Measurements from ENCODE around the gene LAMA2. TPM values are rescaled to one million over a fixed set of nuclear protein-coding genes. Genes with fewer than 3 reads are reported as not detected.

The LAMA2 gene, protein sequence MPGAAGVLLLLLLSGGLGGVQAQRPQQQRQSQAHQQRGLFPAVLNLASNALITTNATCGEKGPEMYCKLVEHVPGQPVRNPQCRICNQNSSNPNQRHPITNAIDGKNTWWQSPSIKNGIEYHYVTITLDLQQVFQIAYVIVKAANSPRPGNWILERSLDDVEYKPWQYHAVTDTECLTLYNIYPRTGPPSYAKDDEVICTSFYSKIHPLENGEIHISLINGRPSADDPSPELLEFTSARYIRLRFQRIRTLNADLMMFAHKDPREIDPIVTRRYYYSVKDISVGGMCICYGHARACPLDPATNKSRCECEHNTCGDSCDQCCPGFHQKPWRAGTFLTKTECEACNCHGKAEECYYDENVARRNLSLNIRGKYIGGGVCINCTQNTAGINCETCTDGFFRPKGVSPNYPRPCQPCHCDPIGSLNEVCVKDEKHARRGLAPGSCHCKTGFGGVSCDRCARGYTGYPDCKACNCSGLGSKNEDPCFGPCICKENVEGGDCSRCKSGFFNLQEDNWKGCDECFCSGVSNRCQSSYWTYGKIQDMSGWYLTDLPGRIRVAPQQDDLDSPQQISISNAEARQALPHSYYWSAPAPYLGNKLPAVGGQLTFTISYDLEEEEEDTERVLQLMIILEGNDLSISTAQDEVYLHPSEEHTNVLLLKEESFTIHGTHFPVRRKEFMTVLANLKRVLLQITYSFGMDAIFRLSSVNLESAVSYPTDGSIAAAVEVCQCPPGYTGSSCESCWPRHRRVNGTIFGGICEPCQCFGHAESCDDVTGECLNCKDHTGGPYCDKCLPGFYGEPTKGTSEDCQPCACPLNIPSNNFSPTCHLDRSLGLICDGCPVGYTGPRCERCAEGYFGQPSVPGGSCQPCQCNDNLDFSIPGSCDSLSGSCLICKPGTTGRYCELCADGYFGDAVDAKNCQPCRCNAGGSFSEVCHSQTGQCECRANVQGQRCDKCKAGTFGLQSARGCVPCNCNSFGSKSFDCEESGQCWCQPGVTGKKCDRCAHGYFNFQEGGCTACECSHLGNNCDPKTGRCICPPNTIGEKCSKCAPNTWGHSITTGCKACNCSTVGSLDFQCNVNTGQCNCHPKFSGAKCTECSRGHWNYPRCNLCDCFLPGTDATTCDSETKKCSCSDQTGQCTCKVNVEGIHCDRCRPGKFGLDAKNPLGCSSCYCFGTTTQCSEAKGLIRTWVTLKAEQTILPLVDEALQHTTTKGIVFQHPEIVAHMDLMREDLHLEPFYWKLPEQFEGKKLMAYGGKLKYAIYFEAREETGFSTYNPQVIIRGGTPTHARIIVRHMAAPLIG (N-terminal part only)
- total RNA-seq (100 to 1,000 TPM in 1 of 2 donors, 10 to 100 TPM in 1; 73.1 to 105 TPM), polyA plus RNA-seq (10 to 100 TPM in 1 of 2 donors, 1 to 10 TPM in 1; 5.2 to 18.6 TPM)
- long read RNA-seq, donor 1, partial matches to known transcripts = 52 of 52 reads
- long read RNA-seq, donor 1, other reads (novel, unspliced or antisense) = 0 of 52 reads
- long read RNA-seq, donor 2, partial matches to known transcripts = 14 of 14 reads
- long read RNA-seq, donor 2, other reads (novel, unspliced or antisense) = 0 of 14 reads
- long read RNA-seq, donor 3, partial matches to known transcripts = 16 of 16 reads
- long read RNA-seq, donor 3, other reads (novel, unspliced or antisense) = 0 of 16 reads
- long read RNA-seq, donor 4, partial matches to known transcripts = 30 of 30 reads
- long read RNA-seq, donor 4, other reads (novel, unspliced or antisense) = 0 of 30 reads
- long read RNA-seq, donor 5, partial matches to known transcripts = 78 of 84 reads
- long read RNA-seq, donor 5, other reads (novel, unspliced or antisense) = 6 of 84 reads

DNA sequence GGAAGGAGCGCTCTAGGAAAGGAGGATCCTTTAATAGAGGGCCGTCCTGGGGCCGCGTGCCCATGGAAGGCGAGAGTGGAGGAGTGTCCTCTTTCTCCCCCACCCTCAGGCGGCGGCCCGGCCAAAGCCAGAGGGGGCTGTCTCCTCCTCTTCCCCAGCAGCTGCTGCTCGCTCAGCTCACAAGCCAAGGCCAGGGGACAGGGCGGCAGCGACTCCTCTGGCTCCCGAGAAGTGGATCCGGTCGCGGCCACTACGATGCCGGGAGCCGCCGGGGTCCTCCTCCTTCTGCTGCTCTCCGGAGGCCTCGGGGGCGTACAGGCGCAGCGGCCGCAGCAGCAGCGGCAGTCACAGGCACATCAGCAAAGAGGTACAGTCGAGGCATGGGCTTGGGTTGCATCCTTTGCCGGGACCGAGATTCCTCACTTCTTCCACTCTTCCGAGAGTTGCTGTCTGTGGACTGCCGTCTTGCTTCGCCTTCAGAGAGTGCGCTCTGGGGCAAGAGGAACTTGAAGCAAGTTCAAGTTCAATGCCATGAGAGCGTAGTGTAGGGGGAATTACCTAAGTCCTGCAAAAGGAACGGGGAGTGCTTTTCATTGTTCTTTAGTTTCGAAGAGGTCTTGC lies at the start of gene LAMA2:
Gene LAMA2, plus strand, starts transcription at position 148 of the 621 bp plus-strand sequence. Its CDS starts 108 bp downstream, at position 256.
- TF ChIP-seq, protein P1, sequence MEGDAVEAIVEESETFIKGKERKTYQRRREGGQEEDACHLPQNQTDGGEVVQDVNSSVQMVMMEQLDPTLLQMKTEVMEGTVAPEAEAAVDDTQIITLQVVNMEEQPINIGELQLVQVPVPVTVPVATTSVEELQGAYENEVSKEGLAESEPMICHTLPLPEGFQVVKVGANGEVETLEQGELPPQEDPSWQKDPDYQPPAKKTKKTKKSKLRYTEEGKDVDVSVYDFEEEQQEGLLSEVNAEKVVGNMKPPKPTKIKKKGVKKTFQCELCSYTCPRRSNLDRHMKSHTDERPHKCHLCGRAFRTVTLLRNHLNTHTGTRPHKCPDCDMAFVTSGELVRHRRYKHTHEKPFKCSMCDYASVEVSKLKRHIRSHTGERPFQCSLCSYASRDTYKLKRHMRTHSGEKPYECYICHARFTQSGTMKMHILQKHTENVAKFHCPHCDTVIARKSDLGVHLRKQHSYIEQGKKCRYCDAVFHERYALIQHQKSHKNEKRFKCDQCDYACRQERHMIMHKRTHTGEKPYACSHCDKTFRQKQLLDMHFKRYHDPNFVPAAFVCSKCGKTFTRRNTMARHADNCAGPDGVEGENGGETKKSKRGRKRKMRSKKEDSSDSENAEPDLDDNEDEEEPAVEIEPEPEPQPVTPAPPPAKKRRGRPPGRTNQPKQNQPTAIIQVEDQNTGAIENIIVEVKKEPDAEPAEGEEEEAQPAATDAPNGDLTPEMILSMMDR (IDR thresholded peaks at IDR 0.05; ENCODE audit: control extremely low read depth, extremely low read depth) = no peak
- no peaks in the 10 kb centered on the region for H3K36me3 ChIP-seq (ENCODE audit: control insufficient read depth in 4 of 4, insufficient read depth in 4 of 4, low read length in 4 of 4)
- H3K4me1 ChIP-seq (ENCODE audit: control insufficient read depth in 5 of 5, insufficient read depth in 5 of 5, low read length in 5 of 5) = peaks cover 0 to 6% (median 0%) of the 10 kb centered on the region in 5 donors
- H3K27me3 ChIP-seq (ENCODE audit: control insufficient read depth in 3 of 3, insufficient read depth in 3 of 3, low read length in 2 of 3) = no peaks in the 10 kb centered on the region
- peaks cover 0 to 2% (median 0%) of the 10 kb centered on the region in 4 donors for H3K9me3 ChIP-seq (ENCODE audit: control insufficient read depth in 4 of 4, insufficient read depth in 3 of 4, low read length in 3 of 4)
- WGBS, 2 donors = 4 to 5% methylated on average over 36 of the region's 36 CpGs
- H3K27ac ChIP-seq (ENCODE audit: low read depth in 1 of 2, low read length in 1 of 2) = peak within 1 kb of the TSS; percentile 74
- H3K9ac ChIP-seq (ENCODE audit: insufficient read depth in 1 of 2, low read length in 2 of 2) = peak within 1 kb of the TSS; percentile 76 to 93
- DNase-seq (peak; percentile 94 to 96 (median 95)), ATAC-seq (ENCODE audit: insufficient read depth, low FRiP score) (peak; percentile 81)
- H3K4me3 ChIP-seq = peak within 1 kb of the TSS; percentile 15

DNA sequence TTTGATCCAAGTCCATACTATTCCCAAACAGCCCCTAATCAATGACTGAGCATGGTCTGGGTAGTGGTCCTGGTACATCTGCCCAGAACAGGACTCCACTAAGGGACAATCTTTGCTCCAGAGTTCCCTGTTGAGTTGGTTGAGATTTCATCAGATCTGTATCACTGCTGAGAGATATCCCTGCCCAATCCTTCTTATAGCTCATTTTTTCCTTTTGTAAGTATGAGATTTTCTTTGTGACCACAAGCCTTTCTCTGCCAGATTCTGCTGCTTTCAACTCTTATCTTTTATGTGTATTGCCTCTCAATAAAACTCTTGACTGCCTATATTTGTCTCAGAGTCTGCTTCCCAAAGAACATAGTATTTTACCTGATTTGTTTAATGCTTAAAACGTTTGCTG lies 46.2 kb upstream of the LAMA2 start:
- no peak overlapping the region for H3K4me3 ChIP-seq
- DNase-seq (no peak), ATAC-seq (ENCODE audit: insufficient read depth, low FRiP score) (no peak)
- H3K36me3 ChIP-seq (ENCODE audit: control insufficient read depth in 4 of 4, insufficient read depth in 4 of 4, low read length in 4 of 4) = no peaks in the 10 kb centered on the region
- H3K27ac ChIP-seq (ENCODE audit: low read depth in 1 of 2, low read length in 1 of 2) = no peak overlapping the region
- H3K4me1 ChIP-seq (ENCODE audit: control insufficient read depth in 5 of 5, insufficient read depth in 5 of 5, low read length in 5 of 5) = no peaks in the 10 kb centered on the region
- WGBS, 2 donors = 29 to 64% methylated on average over 1 of the region's 1 CpG
- no peaks in the 10 kb centered on the region for H3K27me3 ChIP-seq (ENCODE audit: control insufficient read depth in 3 of 3, insufficient read depth in 3 of 3, low read length in 2 of 3)
- H3K9me3 ChIP-seq (ENCODE audit: control insufficient read depth in 4 of 4, insufficient read depth in 3 of 4, low read length in 3 of 4) = no peaks in the 10 kb centered on the region
- TF ChIP-seq, protein P1 (IDR thresholded peaks at IDR 0.05; ENCODE audit: control extremely low read depth, extremely low read depth) = no peak
- H3K9ac ChIP-seq (ENCODE audit: insufficient read depth in 1 of 2, low read length in 2 of 2) = no peak overlapping the region

DNA sequence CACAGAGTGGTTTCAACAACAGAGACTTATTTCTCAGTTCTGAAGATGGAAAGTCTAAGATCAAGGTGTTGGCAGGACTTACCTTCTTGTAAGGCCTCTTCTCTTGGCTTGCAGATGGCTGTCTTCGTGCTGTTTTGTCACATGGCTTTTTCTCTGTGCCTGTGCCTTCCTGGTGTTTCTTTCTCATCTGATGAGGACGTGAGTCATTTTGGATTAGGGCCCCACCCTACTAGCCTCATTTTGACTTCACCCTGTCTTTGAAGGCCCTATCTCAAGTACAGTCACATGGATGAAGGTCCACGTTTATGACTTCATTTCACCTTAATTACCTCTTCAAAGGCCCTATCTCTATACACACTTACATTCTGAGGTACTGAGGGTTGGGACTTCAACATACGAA lies 41.4 kb upstream of the LAMA2 start:
- no peak for DNase-seq
- ATAC-seq (ENCODE audit: insufficient read depth, low FRiP score) = no peak
- H3K36me3 ChIP-seq (ENCODE audit: control insufficient read depth in 4 of 4, insufficient read depth in 4 of 4, low read length in 4 of 4) = no peaks in the 10 kb centered on the region
- no peaks in the 10 kb centered on the region for H3K9me3 ChIP-seq (ENCODE audit: control insufficient read depth in 4 of 4, insufficient read depth in 3 of 4, low read length in 3 of 4)
- no peak overlapping the region for H3K4me3 ChIP-seq
- H3K4me1 ChIP-seq (ENCODE audit: control insufficient read depth in 5 of 5, insufficient read depth in 5 of 5, low read length in 5 of 5) = no peaks in the 10 kb centered on the region
- TF ChIP-seq, protein P1 (IDR thresholded peaks at IDR 0.05; ENCODE audit: control extremely low read depth, extremely low read depth) = no peak
- no peak overlapping the region for H3K9ac ChIP-seq (ENCODE audit: insufficient read depth in 1 of 2, low read length in 2 of 2)
- 70 to 73% methylated on average over 4 of the region's 4 CpGs for WGBS, 2 donors
- no peak overlapping the region for H3K27ac ChIP-seq (ENCODE audit: low read depth in 1 of 2, low read length in 1 of 2)
- H3K27me3 ChIP-seq (ENCODE audit: control insufficient read depth in 3 of 3, insufficient read depth in 3 of 3, low read length in 2 of 3) = no peaks in the 10 kb centered on the region
